Medulla oblongata (tissue), 1 donor: ENCODE measurements around the gene MRPL42.
"Not testable (repeated sequence)": the region's sequence is repeated elsewhere in the genome, so short reads cannot be mapped to it uniquely, and the experiment has no call there.

Experiments
- DNase-seq: peaks from one replicate; pipeline ENCODE4 v3.0.0-alpha.2; 2015; ENCODE audit errors: extremely low spot score

The MRPL42 gene

GRCh38 chr12:93447555-93448290 is 19.6 kb upstream of the MRPL42 start:
- DNase-seq, result no peak

GRCh38 chr12:93448796-93449195 is 18.5 kb upstream of the MRPL42 start:
- DNase-seq, result no peak

- DNase-seq, result no peak
Measured at GRCh38 chr12:93449277-93449676, 18.0 kb upstream of the MRPL42 start.

- DNase-seq, result no peak
Measured at GRCh38 chr12:93451423-93452158, 15.7 kb upstream of the MRPL42 start.

GRCh38 chr12:93453633-93454032 is 13.7 kb upstream of the MRPL42 start:
- DNase-seq, result no peak

- DNase-seq, result no peak
Measured at GRCh38 chr12:93456077-93456476, 11.2 kb upstream of the MRPL42 start.

- no peak for DNase-seq
Measured at GRCh38 chr12:93459097-93459496, 8.2 kb upstream of the MRPL42 start.

GRCh38 chr12:93460003-93460402 is 7.3 kb upstream of the MRPL42 start:
- DNase-seq, result no peak

GRCh38 chr12:93460902-93461301 is 6.4 kb upstream of the MRPL42 start:
- no peak for DNase-seq

GRCh38 chr12:93461503-93461902 is 5.8 kb upstream of the MRPL42 start:
- no peak for DNase-seq

- no peak for DNase-seq
Measured at GRCh38 chr12:93465841-93466240, 1.5 kb upstream of the MRPL42 start.

GRCh38 chr12:93466625-93467350 is 526 bp upstream of the MRPL42 start:
- DNase-seq, result no peak

GRCh38 chr12:93468008-93468371 is 676 bp downstream of the MRPL42 start:
- DNase-seq, result no peak

GRCh38 chr12:93469386-93469785 is 2.1 kb downstream of the MRPL42 start:
- no peak for DNase-seq

GRCh38 chr12:93476555-93476954 is 9.2 kb downstream of the MRPL42 start:
- no peak for DNase-seq

GRCh38 chr12:93482721-93483120 is 15.4 kb downstream of the MRPL42 start:
- no peak for DNase-seq

- DNase-seq, result no peak
Measured at GRCh38 chr12:93483151-93483807, 16.0 kb downstream of the MRPL42 start.

GRCh38 chr12:93484315-93484981 is 17.1 kb downstream of the MRPL42 start:
- no peak for DNase-seq

GRCh38 chr12:93492808-93493207 is 25.5 kb downstream of the MRPL42 start:
- not testable (repeated sequence) for DNase-seq

- no peak for DNase-seq
Measured at GRCh38 chr12:93494096-93494495, 26.8 kb downstream of the MRPL42 start.

- DNase-seq, result no peak
Measured at GRCh38 chr12:93497456-93497855, 30.1 kb downstream of the MRPL42 start.

GRCh38 chr12:93498813-93499212 is 31.5 kb downstream of the MRPL42 start:
- DNase-seq, result not testable (repeated sequence)
